ENCODE data around the gene PCBD1.

The PCBD1 gene

DNA sequence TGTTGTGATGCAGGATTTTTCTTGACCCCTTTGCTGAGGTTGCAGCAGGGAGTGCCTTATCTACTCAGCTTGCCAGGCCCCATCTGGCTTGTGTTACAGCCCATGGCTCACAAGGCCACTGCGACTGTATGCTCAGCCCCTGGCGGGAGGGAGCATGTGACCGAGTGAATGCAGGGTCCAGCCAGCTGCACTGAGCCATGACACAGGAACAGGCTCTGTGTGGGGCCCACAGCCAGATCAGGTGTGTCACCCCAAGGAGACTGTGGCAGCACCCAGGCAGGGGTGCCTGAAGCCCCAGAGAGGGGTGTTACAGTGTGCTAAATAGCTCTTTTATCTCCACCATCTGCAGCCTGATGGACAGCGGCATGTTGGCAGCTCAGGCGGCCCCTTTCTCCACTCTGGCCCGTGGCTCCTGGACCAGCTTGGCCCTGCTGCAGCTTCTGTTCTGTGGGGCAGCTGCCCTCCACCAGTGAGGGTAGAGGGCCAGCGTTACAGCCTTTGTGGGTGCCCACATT, 2.6 kb upstream of the PCBD1 start:
- TF ChIP-seq, protein P1, sequence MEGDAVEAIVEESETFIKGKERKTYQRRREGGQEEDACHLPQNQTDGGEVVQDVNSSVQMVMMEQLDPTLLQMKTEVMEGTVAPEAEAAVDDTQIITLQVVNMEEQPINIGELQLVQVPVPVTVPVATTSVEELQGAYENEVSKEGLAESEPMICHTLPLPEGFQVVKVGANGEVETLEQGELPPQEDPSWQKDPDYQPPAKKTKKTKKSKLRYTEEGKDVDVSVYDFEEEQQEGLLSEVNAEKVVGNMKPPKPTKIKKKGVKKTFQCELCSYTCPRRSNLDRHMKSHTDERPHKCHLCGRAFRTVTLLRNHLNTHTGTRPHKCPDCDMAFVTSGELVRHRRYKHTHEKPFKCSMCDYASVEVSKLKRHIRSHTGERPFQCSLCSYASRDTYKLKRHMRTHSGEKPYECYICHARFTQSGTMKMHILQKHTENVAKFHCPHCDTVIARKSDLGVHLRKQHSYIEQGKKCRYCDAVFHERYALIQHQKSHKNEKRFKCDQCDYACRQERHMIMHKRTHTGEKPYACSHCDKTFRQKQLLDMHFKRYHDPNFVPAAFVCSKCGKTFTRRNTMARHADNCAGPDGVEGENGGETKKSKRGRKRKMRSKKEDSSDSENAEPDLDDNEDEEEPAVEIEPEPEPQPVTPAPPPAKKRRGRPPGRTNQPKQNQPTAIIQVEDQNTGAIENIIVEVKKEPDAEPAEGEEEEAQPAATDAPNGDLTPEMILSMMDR (IDR thresholded peaks at IDR 0.05; ENCODE audit: control insufficient read depth, extremely low read depth, insufficient read depth), result no peak
- H3K4me3 ChIP-seq (ENCODE audit: low read depth, low read length), result no peak overlapping the region
- no peak for DNase-seq (ENCODE audit: low read depth)

GRCh38 chr10:70889291-70889690, 926 bp upstream of the PCBD1 start:
- peak; percentile 54 for DNase-seq (ENCODE audit: low read depth)
- TF ChIP-seq, protein P1 (IDR thresholded peaks at IDR 0.05; ENCODE audit: control insufficient read depth, extremely low read depth, insufficient read depth), result no peak
- H3K4me3 ChIP-seq (ENCODE audit: low read depth, low read length), result no peak overlapping the region

DNA sequence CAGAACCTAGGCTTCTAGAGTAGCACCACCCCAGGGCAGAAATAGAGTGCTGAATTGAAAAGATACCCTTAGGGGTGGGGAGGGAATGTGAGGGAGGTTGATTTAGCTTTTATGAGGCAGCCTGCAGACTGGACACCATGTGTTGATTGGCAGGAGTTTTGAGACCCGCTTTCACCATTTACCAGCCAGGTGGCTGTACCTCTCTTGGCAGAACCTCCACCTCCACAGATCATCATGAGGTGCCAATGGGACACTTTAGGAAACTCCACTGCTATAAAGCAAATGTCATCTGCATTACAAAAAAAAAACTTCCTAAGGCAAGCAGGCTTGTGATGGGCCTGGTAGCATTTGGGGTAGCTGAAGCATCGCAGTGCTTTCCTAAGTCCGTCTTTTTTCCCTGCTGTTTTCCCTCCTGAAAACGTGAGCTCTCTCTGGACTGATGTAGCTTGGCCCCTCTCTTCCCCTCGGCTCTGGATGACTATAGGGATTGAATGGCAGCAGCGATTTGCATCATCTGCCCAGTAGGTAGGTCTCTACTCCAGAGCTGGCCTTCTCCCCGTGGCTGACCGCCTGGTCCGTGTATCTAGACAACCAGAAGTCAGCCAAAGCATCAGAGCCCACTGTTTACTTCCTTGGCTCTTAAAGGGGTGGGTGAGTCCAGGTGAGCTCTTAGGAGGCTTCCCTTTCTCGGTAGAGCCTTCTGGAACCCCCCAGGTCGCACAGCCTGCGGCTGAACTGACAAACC, 1.3 kb downstream of the PCBD1 start:
- H3K4me3 ChIP-seq (ENCODE audit: low read depth, low read length), result peak overlapping the region; percentile 79
- no peak for DNase-seq (ENCODE audit: low read depth)
- TF ChIP-seq, protein P1 (IDR thresholded peaks at IDR 0.05; ENCODE audit: control insufficient read depth, extremely low read depth, insufficient read depth), result no peak

GRCh38 chr10:70885931-70886903, 2.1 kb downstream of the PCBD1 start:
- DNase-seq (ENCODE audit: low read depth), result peak; percentile 52
- TF ChIP-seq, protein P1 (IDR thresholded peaks at IDR 0.05; ENCODE audit: control insufficient read depth, extremely low read depth, insufficient read depth), result no peak
- H3K4me3 ChIP-seq (ENCODE audit: low read depth, low read length), result no peak overlapping the region

GRCh38 chr10:70885481-70885880, 2.9 kb downstream of the PCBD1 start:
- TF ChIP-seq, protein P1 (IDR thresholded peaks at IDR 0.05; ENCODE audit: control insufficient read depth, extremely low read depth, insufficient read depth), result no peak
- DNase-seq (ENCODE audit: low read depth), result no peak
- H3K4me3 ChIP-seq (ENCODE audit: low read depth, low read length), result no peak overlapping the region

GRCh38 chr10:70884741-70885140, 3.6 kb downstream of the PCBD1 start:
- no peak overlapping the region for H3K4me3 ChIP-seq (ENCODE audit: low read depth, low read length)
- TF ChIP-seq, protein P1 (IDR thresholded peaks at IDR 0.05; ENCODE audit: control insufficient read depth, extremely low read depth, insufficient read depth), result no peak
- no peak for DNase-seq (ENCODE audit: low read depth)

All from LNCaP clone FGC (cell line).